Umbilical cord (tissue), 2 donors: Measurements from ENCODE around the gene FBXL22. TPM values are rescaled to one million over a fixed set of nuclear protein-coding genes. Genes with fewer than 3 reads are reported as not detected.

ENCODE experiments used
- DNase-seq: peaks from one replicate; pipeline ENCODE4 v3.0.0-alpha.2; 2015; ENCODE audit warnings: low spot score
- total RNA-seq: library from RNA; depleted of rRNA; stranded (reverse); fragments of >200 nt; gene quantifications from one replicate; pipeline ENCODE4 v1.2.3, GENCODE V29; 2014; ENCODE audit warnings: low replicate concordance; ENCODE audit not compliant: insufficient read depth

The FBXL22 gene, protein sequence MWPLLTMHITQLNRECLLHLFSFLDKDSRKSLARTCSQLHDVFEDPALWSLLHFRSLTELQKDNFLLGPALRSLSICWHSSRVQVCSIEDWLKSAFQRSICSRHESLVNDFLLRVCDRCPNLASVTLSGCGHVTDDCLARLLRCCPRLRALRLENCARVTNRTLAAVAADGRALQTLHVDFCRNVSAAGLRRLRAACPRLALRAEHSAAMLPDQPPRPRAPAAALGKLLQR
- 86.9 TPM for total RNA-seq

- DNase-seq: peak; percentile 66
Measured at GRCh38 chr15:63597038-63597790, at the start of gene FBXL22. Gene FBXL22 (plus strand): TSS chr15:63597387. CDS start chr15:63597393, 6 bp downstream.

GRCh38 chr15:63551400-63551799 lies 45.8 kb upstream of the FBXL22 start:
- no peak for DNase-seq

DNA sequence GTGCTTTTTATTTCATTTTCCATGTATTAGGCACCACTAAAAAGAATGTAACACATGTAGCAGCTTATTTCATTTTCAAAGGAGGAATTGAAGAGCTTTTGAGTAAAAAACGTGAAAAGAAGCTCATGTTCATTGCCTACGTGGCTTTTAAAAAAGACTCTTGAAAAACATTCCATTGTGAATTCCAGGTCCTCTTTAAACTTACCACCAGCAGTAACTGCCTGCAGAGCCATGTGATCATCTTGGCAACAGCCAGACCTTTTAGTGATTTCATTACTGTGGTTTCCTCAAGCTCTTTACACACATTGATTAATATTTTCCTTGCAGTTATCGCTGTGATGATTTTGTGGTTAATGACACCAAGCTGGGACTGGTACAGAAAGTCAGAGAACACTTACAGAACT lies 43.8 kb upstream of the FBXL22 start:
- peak; percentile 82 for DNase-seq

- no peak for DNase-seq
Measured at GRCh38 chr15:63554337-63554927, 42.8 kb upstream of the FBXL22 start.

DNA sequence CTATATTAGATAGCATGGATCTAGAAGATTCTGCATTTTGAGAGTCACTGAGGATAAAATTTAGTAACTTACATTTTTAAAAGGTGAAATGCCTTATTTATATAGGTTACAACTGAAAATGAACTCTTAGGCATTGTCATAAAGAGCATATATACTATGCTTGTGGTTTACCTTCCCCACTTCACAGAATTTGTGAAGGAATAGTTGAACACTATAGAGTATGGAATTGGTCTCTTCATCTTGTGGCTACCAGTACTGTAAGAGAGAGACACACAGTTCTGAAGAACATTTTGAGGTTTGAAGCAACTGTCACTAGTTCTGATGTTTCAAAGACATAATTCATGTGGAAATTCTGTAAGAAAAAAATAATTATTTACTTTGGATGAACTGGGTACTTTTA lies 41.7 kb upstream of the FBXL22 start:
- no peak for DNase-seq

DNA sequence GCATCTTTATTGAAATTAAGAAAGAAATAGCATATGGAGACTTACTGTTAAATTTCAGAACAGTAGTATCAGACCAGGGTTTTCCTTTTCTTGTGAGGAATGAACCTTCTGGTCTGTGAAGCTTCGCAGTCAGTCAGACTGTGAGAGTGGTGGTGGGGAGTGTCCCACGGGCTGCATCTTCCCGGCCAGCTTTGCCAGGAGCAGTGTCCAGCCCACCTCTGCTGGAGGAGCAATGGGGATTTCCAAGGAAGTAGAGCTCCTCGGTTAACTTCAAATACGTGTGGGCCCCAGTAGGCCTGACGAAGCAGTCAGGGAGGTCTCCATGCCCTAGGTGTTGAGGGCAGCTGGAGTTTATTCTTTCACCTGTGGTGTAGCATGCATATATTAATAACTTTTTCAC lies 40.9 kb upstream of the FBXL22 start:
- no peak for DNase-seq

DNA sequence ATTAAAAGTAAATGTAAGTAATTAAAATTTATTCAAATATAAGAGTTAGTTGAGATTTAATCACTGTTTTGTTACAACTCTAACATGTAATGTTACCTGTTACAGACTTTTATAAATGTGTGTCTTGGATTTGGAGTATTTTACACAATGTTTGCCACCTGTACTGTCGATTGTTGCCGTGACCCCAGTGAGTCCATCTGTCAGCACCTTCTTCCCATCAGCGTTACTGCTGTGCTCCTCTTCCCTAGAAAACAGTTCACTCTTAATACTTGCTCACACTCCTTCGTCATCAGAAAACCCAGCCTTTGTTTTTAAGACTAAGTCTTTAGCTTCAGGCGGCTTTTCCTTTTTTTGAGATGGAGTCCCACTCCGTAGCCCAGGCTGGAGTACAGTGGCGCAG lies 40.5 kb upstream of the FBXL22 start:
- no peak for DNase-seq

GRCh38 chr15:63559753-63560152 lies 37.4 kb upstream of the FBXL22 start:
- DNase-seq: no peak

DNA sequence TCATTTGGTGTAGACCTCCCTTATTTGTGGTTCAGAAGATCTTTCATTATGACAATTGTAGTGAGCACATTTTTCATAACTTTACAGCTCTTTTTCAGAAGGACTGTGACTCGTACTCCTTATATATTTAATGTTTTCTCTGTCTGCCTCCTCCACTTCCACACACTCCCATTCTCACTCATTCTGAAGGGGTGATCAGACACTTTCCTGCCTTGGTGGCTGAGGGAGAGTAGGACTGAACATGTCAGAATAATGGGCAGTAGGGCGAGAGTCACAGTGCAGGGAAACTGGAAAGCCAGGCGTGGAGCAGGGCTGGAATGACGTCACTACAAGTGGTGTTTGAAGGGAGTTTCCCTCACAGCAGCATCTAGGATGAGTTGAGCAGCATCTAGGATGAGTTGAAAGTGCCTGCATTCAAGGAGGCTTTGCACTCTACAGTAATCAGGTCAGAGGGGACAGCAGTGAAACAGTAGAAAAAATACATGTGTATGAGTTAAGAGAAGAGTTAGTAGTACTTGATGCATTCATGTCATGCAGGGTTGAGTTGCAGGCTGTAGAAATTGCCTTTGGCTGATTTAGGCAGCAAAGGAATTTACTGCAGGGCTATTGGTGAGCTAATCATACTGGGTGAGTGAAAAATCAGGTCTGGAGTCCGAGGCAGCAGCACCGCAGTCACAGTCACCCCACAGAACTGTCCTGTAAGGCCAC lies 36.3 kb upstream of the FBXL22 start:
- no peak for DNase-seq

DNA sequence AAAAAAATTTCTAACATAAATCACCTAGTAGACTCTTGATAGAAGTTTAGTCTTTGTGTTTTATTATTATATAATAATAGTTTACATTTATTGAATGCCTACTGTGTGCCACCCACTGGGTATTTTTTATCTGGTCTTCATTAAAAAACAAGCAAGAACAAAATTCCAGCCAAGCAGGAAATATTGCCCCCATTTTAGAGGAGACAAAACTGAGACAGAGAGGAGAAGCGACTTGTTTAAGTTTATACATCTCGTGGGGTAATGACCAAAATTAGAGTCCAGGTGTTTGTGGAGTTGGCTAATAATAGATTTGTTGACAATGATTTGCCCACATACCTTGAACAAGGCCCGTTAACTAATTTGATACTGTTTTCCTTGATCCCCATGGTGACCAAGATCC lies 33.1 kb upstream of the FBXL22 start:
- no peak for DNase-seq

DNA sequence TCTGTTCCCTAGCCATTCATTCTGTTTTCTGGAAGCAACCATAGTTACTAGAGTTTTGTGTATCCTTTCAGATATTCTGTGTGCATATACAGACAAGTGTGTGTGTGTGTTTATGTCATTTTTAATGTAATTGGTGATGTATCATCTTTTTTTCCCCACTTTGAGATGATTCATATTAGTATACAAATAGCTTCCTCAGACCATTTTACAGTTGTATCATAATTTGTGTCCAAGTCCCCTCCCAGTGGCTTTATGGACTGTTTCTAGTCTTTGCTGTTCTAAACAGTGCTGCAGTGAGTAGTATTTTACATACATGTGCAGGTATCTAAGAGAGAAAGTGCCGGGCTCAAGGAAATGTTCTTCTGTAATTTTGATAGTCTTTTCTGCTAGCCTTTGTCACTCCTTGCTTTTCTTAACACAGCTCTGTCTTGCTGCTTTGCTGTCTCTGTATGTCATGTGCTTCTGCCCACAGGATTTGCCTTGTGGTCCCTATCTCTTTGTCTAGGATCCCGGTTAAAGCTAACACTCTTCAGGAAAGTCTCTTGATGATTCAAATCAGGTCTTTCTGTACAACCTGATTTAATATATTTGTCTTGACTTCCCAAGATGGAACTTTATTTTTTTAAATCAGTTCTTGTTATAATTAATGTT lies 31.5 kb upstream of the FBXL22 start:
- DNase-seq: no peak

GRCh38 chr15:63572749-63573464 lies 24.3 kb upstream of the FBXL22 start:
- no peak for DNase-seq

DNA sequence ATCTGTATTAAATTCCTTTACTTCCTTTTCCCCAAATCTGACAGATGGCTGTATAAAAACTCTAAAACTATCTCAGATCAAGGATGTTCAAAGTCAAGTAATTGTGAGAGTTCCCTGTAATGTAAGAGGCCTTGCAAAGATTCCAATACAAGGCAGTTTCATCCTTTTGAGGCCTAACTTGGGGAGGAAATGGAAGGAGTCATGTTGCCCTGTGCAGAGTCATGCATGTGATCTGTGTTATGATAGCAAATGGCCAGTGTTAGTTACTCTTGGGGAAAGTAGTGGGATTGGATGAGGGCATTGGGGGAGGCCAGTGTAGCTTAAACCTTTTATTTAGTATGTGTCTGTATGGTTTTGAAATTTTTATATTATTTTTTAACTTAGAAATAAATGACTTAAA lies 23.7 kb upstream of the FBXL22 start:
- peak; percentile 36 for DNase-seq

DNA sequence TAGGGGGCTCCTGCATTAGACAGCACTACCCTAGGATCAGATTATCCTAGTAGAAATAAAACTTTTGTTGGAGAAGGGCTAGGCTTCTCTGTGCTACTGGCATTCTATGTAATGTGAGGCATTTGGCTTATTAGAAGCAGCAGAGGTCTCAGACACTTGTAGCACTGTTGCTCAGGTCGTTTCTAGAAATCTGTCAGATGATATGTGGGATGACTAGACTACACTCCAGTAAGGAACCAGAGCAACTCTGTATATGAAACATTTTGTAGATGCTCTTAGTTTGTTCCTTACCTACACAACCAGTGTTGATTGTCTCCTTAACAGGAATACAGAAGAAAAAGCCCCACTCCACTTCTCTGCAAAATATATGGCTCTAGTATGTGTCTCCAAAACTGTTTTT lies 21.9 kb upstream of the FBXL22 start:
- no peak for DNase-seq

DNA sequence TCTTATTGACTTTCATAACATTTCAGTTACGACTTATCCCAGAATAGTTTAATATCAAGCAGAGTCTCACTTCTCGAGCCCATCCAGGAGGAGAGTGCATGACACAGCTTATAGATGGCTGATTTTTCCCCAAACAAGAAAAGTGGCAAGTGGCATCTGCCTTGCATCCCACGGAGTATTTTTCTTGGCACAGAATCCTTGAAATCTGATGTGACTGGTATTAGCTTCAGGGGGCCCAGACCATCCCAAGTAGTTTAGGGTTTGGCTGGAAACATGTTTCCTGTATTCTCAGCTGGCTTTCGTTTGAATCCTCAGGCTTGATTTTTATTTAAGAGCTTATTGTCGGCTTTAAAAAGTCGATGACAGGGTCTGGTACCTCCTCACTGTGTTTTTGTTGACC lies 20.7 kb upstream of the FBXL22 start:
- no peak for DNase-seq

- no peak for DNase-seq
Measured at GRCh38 chr15:63582179-63582578, 15.0 kb upstream of the FBXL22 start.

- no peak for DNase-seq
Measured at GRCh38 chr15:63582718-63583426, 14.3 kb upstream of the FBXL22 start.

GRCh38 chr15:63586790-63587189 lies 10.4 kb upstream of the FBXL22 start:
- no peak for DNase-seq

- no peak for DNase-seq
Measured at GRCh38 chr15:63587527-63587926, 9.7 kb upstream of the FBXL22 start.

DNA sequence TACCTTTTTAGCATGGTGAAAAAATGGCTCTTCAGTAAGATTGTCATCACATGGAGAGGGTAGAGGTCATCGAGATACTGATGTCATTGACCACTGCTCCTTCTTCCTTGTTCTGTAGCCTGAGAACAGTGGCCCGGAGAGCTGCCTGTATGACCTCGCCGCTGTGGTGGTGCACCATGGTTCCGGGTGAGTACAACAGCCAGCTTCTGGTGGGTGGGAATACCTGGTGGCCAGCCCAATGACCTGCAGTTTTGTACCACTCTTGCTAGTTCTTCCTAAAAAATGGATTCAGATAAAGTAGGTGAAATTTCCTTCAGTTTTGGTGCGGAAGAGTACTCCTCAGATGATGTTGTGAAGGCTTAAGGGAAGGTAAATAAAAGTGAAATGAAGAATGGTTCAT lies 8.4 kb upstream of the FBXL22 start:
- no peak for DNase-seq
